Activated CD4-positive, alpha-beta memory T cell treated with anti-CD3 and anti-CD28 coated beads, Interleukin-2, amount 10 ng/mL, durations not matched to agents 7 days and 5 days (primary cell): ENCODE data around the gene MBP. TPM values are rescaled to one million over a fixed set of nuclear protein-coding genes. Genes with fewer than 3 reads are reported as not detected.
"Not testable (repeated sequence)": the region's sequence is repeated elsewhere in the genome, so short reads cannot be mapped to it uniquely, and the experiment has no call there.

Experiments used
- CTCF ChIA-PET: fragments of 350-600 bp; sonication (Branson Sonifier 250); formaldehyde crosslinking; loops from one replicate; lab custom pipeline; 2021; ENCODE audit warnings: antibody characterized with exemption, inconsistent platforms; lab: Charles Lee
- POLR2A ChIA-PET: fragments of 350-600 bp; sonication (Branson Sonifier 250); formaldehyde crosslinking; loops from one replicate; lab custom pipeline; 2021; ENCODE audit warnings: antibody characterized with exemption; lab: Charles Lee
- DNase-seq: peaks from one replicate; pipeline ENCODE4 v3.0.0-alpha.2; 2020
- H3K27ac Mint-ChIP-seq: one replicate; pipeline ENCODE4 v1.8.0; 2021; ENCODE audit warnings: mild to moderate bottlenecking, mixed read lengths
- H3K27me3 Mint-ChIP-seq: one replicate; pipeline ENCODE4 v1.8.0; 2021; ENCODE audit warnings: mixed read lengths
- H3K36me3 Mint-ChIP-seq: one replicate; pipeline ENCODE4 v1.8.0; 2021; ENCODE audit warnings: low read depth, mixed read lengths
- H3K4me1 Mint-ChIP-seq: one replicate; pipeline ENCODE4 v1.8.0; 2021; ENCODE audit warnings: mixed read lengths
- H3K4me3 Mint-ChIP-seq: one replicate; pipeline ENCODE4 v1.8.0; 2021; ENCODE audit warnings: mild to moderate bottlenecking, mixed read lengths
- H3K9me3 Mint-ChIP-seq: one replicate; pipeline ENCODE4 v1.8.0; 2021; ENCODE audit warnings: mixed read lengths
- total RNA-seq, 2 experiments: library from RNA; stranded (reverse); gene quantifications; one replicate each; pipeline ENCODE4 v1.2.3, GENCODE V29; 2021

The MBP gene
- total RNA-seq, 2 experiments from 2014 or later, result 81.4 to 95.3 TPM

DNA sequence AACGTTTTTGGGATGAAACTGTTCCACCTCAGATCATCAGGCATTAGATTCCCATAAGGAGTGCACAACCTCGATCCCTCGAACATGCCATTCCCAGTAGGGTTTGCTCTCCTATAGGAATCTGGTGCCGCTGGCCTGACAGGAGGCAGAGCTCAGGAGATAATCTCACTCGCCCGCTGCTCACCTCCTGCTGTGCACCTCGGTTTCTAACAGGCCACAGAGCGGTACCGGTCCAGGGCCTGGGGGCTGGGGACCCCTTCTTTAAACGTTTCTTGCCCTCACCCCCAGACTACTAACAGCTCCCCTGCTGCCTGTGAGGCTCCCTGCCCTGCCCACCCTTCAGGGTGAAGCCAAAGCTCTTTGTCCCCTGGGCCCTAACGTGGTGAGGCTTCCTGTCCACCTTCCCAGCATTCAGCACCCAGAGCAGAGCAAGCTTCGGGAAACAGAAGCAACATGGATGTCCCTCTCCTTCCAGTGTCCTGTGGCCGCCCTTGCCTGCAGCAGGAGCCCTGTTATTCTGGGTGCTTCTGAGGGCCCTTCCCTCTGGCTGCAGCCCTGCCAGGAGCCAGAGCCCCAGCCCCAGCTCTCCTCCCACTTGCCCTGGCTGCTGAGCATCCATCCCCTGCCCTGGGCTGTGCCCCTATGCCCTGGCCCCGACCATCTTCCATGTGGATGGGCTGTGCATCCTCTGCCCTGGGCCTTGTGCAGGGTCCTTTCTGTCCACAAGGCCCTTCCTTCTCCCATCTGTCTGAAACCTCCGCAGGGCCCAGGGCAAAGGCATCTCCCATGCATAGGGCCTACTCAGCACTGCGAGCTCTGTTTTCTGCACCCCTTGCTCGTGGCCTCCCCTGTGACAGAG, 140.1 kb downstream of the MBP start:
- Mint-ChIP-seq H3K27ac (no peak overlapping the region), H3K4me3 (no peak overlapping the region), H3K4me1 (peaks cover 3% of the 10 kb centered on the region), H3K27me3 (peaks cover 11% of the 10 kb centered on the region), H3K9me3 (no peaks in the 10 kb centered on the region), H3K36me3 (no peaks in the 10 kb centered on the region)
- DNase-seq, result no peak
- ChIA-PET POLR2A (interaction anchor here (0.6 kb wide), 1 partner anchor 90 kb away, joined by 4 read pairs; no protein-coding TSS in a partner anchor), CTCF (interaction anchor here (1.4 to 1.8 kb wide), 2 partner anchors 8 to 10 kb away, joined by 3 to 9 read pairs; no protein-coding TSS in a partner anchor)

DNA sequence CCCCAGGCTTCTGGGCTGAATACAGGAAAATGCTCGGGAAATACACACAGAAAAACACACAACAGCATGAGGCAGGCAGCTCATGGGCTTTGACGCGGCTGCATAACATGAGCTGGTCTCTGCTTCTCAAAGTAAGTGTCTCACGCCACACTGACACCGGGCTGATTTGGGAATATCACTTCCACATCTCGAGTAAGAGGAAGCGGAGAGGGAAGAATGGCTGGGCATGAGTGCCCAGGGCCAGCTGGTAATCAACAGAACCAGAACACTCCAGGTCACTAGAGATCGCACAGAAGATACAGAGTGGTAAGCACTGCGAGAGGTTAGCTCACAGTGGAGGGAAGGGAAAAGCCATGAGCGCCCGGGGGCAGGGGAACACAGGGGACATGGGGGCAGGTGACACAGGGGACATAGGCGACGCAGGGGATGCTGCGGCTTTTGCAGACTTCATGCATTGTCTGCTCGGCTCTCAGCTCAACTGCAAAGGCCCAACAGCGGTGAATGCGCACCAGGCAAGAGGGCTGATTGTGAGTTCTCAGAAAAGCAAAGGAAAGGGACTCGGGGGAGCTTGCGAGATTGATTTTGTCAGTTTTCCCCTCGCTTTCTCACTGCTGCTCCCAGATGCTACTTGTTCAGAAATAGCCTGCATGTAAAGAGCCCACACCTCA, 141.4 kb downstream of the MBP start:
- H3K4me3 Mint-ChIP-seq, result no peak overlapping the region
- no peaks in the 10 kb centered on the region for H3K9me3 Mint-ChIP-seq
- no peak for DNase-seq
- ChIA-PET POLR2A (no interaction called here), CTCF (interaction anchor here (1.8 kb wide), 1 partner anchor 9 kb away, joined by 9 read pairs; no protein-coding TSS in a partner anchor)
- H3K27ac Mint-ChIP-seq, result no peak overlapping the region
- no peaks in the 10 kb centered on the region for H3K36me3 Mint-ChIP-seq
- peaks cover 3% of the 10 kb centered on the region for H3K4me1 Mint-ChIP-seq
- H3K27me3 Mint-ChIP-seq, result peaks cover 11% of the 10 kb centered on the region

DNA sequence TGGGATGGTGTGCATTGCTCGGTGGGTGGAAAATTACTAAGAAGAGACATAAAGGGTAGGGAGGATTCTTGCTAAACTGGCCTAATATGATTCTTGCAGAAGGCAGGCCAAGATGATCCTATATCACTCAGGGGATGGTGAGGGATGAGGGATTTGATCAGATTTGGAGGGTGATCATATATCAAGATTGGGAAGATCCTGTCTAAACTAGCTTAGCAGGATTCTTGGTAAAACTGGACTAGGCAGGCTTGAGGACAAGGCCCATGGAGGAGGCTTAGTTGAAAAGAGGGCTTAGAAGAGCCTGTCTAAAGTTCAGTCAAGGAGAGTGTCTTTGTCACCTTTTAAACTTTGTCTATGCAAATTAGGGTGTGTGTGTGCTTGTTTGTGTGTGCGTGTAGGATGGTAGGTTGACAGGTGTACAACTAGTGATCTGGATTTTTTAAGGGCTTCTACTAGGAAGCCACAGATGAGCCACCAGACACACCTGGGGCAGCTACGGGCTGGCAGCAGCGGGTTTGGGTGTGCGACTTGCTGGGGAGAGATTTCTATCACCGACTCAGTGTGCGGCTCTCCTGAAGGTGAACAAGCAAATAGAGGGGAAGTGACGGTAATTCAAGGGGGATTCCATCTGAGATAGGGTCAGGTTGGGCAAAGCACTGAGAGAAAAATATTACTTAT, 142.1 kb downstream of the MBP start:
- H3K9me3 Mint-ChIP-seq, POLR2A ChIA-PET, H3K4me3 Mint-ChIP-seq, H3K4me1 Mint-ChIP-seq, H3K36me3 Mint-ChIP-seq, H3K27ac Mint-ChIP-seq, H3K27me3 Mint-ChIP-seq, DNase-seq: not testable (repeated sequence)
- CTCF ChIA-PET, result interaction anchor here (1.8 kb wide), 1 partner anchor 10 kb away, joined by 9 read pairs; no protein-coding TSS in a partner anchor

DNA sequence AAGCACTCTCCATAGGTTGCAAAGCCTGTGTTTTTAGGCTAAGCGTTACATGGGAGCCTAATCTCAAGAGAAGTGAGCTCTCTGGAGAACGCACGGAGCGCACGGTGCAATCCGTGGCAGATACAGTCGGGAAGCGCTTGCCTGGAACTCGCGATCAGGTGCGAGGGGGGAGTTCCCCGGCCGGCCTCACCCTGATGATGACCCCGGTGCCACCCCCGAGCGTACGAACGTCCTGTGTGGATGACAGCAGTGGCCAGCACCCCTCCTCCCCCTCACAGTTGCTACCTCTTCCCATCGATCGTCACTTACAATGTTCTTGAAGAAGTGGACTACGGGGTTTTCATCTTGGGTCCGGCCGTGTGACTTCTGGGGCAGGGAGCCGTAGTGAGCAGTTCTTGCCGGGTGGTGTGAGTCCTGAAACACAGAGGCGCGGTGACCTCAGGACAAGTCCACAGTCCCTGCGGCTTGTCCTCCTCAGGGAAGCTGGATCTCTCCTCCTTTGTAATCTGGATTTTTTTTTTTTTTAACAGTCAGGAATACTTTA, 142.9 kb downstream of the MBP start:
- Mint-ChIP-seq H3K4me1 (peaks cover 3% of the 10 kb centered on the region), H3K4me3 (no peak overlapping the region), H3K9me3 (no peaks in the 10 kb centered on the region), H3K36me3 (no peaks in the 10 kb centered on the region), H3K27me3 (peaks cover 1% of the 10 kb centered on the region), H3K27ac (no peak overlapping the region)
- ChIA-PET POLR2A (no interaction called here), CTCF (interaction anchor here (1.1 kb wide), 1 partner anchor 27 kb away, joined by 3 read pairs; no protein-coding TSS in a partner anchor)
- no peak for DNase-seq

DNA sequence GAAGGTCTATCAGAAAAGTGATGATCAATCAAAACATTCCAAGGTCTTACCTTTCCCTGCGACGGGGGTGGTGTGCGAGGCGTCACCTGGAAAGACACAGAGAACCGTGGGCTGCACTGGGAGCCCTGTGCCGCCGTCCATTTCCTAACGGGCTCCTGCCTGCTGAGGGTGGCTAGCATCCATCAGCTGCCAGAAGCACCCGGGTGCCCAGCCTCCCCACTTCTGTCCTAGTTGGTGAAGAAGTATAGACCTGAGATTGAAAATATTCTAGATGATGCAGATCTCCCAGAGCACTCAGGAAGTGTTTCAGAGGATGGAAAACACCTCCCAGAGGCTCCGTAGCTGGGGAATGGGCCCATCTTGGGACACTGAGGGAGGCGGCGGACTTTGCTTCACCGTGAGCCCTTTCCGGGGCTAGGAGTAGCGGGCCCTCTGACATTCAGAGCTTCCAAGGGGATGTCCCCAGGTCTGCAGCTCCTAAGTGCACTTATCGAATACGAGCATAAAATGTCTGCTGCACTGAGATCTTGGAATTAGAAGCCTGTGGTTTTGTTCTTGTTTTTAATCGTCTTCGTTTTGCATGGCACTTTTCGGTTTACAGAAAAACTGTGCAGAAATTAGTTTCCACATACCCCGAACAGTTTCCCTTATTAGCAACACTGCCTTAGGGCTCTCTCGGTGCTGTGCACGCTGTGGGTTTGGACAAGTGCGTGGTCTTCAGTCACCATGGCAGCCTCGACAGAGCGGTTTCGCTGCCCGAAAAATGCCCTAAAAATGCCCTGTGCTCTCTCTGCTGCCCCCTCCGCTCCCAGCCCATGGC, 143.5 kb downstream of the MBP start:
- H3K9me3 Mint-ChIP-seq, result no peaks in the 10 kb centered on the region
- CTCF ChIA-PET, result interaction anchor here (0.8 to 1.1 kb wide), 2 partner anchors 11 to 26 kb away, joined by 3 read pairs; no protein-coding TSS in a partner anchor
- H3K27ac Mint-ChIP-seq, result no peak overlapping the region
- no peak for DNase-seq
- peaks cover 1% of the 10 kb centered on the region for H3K27me3 Mint-ChIP-seq
- H3K4me3 Mint-ChIP-seq, result no peak overlapping the region
- H3K36me3 Mint-ChIP-seq, result no peaks in the 10 kb centered on the region
- peaks cover 3% of the 10 kb centered on the region for H3K4me1 Mint-ChIP-seq
- POLR2A ChIA-PET, result no interaction called here

DNA sequence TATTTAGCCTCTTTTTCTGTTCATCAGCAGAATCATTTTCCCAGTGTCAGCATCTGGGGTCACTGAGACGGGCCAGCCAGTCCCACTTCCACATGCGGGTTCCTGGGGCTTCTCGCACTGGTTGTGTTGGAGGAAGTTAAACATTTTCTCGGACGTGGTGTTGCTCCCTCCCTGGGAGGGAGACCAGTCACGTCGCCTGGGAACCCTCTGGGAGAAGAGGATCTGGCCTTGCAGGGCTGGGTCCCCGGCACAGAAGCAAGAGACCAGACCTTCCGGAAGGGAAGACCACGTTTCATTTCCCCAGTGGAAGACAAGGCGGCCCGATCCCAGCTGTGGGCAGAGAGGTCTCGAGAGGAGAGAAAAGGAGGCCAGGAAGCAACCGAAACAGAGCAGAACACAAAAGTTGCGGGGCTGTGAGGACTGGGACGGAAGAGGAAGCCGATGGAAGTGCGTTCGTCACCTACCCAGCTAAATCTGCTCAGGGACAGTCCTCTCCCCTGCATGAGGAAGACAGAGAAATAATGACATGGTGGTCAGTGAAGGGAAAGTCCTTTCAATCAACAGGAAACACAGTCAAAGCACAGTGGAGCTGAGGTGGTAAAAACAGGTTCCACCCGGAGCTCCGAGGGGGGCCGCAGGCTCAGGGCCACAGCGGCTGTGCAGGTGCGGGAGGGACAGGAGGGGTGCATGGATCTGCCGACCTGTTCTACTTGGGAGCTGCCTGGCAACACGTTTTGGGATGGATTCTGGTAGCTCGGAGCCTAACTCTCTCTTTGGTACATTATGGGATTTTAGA, 144.4 kb downstream of the MBP start:
- ChIA-PET CTCF (interaction anchor here (0.8 kb wide), 1 partner anchor 11 kb away, joined by 3 read pairs; no protein-coding TSS in a partner anchor), POLR2A (no interaction called here)
- no peaks in the 10 kb centered on the region for H3K9me3 Mint-ChIP-seq
- H3K4me1 Mint-ChIP-seq, result peaks cover 6% of the 10 kb centered on the region
- no peak for DNase-seq
- H3K27me3 Mint-ChIP-seq, result no peaks in the 10 kb centered on the region
- H3K4me3 Mint-ChIP-seq, result no peak overlapping the region
- H3K36me3 Mint-ChIP-seq, result no peaks in the 10 kb centered on the region
- H3K27ac Mint-ChIP-seq, result no peak overlapping the region

DNA sequence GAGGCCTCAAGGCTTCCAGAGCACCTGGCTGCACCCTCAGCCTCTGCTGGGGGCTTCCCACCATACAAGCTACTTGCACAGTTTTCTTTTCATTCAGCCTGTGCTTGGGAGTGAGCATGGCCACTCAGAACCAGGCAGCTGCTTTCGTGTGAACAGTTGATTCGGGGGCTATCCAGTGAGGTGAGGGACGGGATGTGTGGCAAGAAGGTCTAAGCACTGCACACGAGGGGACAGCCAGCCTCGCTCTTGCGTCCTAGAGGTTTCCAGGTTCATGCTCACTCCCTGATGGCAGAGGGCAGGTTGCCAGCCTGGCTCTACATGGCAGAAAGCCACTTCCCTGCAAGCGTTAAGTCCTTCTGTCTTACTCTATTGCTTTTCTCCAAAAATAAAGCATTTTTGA, 146.2 kb downstream of the MBP start:
- no peak overlapping the region for H3K4me3 Mint-ChIP-seq
- peak; percentile 6 for DNase-seq
- H3K36me3 Mint-ChIP-seq, result no peaks in the 10 kb centered on the region
- ChIA-PET CTCF (interaction anchor here (1.0 to 2.5 kb wide), 3 partner anchors 8 to 183 kb away, joined by 3 to 7 read pairs (median 4); no protein-coding TSS in a partner anchor), POLR2A (interaction anchor here (0.9 to 1.7 kb wide), 2 partner anchors 10 to 65 kb away, joined by 3 to 4 read pairs; no protein-coding TSS in a partner anchor)
- no peaks in the 10 kb centered on the region for H3K27me3 Mint-ChIP-seq
- H3K9me3 Mint-ChIP-seq, result no peaks in the 10 kb centered on the region
- H3K27ac Mint-ChIP-seq, result no peak overlapping the region
- H3K4me1 Mint-ChIP-seq, result peaks cover 10% of the 10 kb centered on the region

DNA sequence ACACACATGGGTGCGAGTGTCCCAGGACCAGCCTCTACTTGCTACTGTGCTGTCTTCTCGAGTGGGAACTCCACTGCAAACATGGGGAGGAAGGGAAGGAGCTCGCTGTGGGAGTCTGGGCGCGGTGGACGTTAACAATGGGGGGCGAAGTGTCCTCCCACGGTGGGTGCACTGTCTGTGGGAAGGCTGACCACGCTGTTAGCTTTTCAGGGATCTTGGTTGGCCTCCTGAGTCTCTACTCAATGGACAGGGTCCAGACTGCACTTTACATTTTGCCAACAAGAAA, 146.7 kb downstream of the MBP start:
- Mint-ChIP-seq H3K4me3 (no peak overlapping the region), H3K27ac (no peak overlapping the region), H3K36me3 (no peaks in the 10 kb centered on the region), H3K27me3 (no peaks in the 10 kb centered on the region), H3K9me3 (no peaks in the 10 kb centered on the region), H3K4me1 (peaks cover 10% of the 10 kb centered on the region)
- DNase-seq, result peak; percentile 12
- POLR2A ChIA-PET, result interaction anchor here (0.9 to 1.7 kb wide), 3 partner anchors 10 to 92 kb away, joined by 3 to 4 read pairs (median 3); no protein-coding TSS in a partner anchor
- CTCF ChIA-PET, result interaction anchor here (1.0 to 4.0 kb wide), 5 partner anchors 9 to 183 kb away, joined by 3 to 33 read pairs (median 4); no protein-coding TSS in a partner anchor

DNA sequence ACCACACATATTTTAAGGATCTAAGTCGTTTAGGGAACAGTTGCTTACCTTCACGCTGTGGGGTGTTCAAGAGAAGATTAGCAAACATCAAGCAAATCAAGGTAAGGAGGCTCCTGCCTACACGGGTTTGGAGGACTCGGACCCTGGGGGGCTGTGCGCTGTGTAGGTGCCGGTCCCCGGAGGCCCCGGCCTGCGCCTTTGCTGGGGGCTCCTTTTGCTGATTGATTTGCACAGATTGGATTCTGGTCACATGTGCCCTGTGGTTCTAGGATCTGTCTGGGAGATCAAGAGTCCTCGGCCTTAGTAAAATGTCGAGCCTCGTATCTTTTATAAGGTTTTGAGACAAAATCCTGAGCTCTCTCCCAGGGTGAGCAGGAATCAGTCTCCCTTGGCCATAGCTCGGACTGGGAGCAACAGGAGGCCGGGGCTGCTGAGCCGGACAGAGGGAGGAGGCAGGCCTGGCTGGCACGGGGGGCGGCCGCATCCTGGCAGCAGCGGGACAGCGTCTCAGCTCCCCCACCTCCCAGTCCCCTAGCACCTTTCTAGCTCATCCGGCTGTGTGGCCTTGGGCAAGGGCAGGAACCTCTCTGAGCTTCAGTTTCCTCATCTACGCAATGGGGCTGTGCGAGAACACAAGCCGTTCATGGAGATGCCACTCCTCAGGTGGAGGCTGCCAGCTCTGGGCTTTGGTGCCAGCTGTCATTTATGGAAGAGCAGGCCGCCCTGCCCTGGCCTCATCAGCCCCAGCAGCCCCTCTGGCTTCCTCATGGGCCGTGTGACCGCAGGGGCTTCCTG, 147.2 kb downstream of the MBP start:
- Mint-ChIP-seq H3K27me3 (no peaks in the 10 kb centered on the region), H3K36me3 (no peaks in the 10 kb centered on the region), H3K27ac (no peak overlapping the region), H3K4me3 (no peak overlapping the region), H3K4me1 (peaks cover 10% of the 10 kb centered on the region), H3K9me3 (no peaks in the 10 kb centered on the region)
- POLR2A ChIA-PET, result interaction anchor here (0.9 to 1.7 kb wide), 3 partner anchors 11 to 92 kb away, joined by 3 to 4 read pairs (median 3); no protein-coding TSS in a partner anchor
- CTCF ChIA-PET, result interaction anchor here (1.0 to 4.0 kb wide), 8 partner anchors 9 to 183 kb away, joined by 3 to 33 read pairs (median 8); no protein-coding TSS in a partner anchor
- DNase-seq, result peak; percentile 4

DNA sequence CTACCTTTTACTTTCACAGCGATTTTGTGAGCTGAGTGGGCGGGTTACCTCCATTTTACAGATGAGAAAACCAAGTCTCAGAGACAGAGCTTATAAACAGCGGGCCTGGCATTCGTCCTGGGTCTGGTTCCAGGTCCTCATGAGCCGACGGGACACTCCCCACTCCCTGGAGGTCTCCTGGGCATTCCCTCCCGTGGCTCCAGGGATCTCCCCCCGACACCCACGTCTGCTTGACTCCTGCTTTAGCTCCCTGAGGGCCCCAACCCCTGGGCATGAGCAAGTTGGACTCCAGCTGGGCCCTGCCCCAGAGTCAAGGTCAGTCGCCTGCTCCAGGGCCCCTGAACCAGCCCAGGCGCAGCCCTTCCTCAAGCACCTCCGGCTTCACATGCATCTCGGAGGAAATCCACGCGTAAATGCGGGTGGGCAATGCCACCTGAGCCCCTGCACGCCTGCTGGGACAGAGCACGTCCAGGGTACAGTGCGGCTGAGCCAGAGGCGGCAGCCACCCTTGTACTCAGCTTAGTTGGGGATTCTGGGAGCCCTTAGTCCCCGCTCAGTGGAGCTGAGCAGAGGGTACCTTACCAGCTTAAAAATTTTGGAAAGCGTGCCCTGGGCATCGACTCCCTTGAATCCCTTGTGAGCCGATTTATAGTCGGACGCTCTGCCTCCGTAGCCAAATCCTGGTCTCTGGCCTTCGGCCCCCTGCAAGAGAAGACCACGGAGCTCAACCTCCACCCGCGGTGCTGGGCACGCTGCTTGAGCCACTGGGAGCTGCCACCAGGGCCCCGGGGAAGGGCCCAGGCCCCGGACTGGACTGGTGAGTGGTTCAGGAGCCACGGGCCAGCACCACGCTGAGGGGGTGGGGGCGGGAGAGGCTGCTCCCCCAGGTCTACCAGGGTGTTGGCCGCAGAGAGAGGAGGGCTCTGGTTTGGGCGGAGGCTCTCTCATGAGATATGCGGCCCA, 148.1 kb downstream of the MBP start:
- Mint-ChIP-seq H3K27me3 (no peaks in the 10 kb centered on the region), H3K9me3 (no peaks in the 10 kb centered on the region), H3K4me1 (peaks cover 8% of the 10 kb centered on the region), H3K27ac (no peak overlapping the region), H3K4me3 (no peak overlapping the region), H3K36me3 (no peaks in the 10 kb centered on the region)
- peak; percentile 13 for DNase-seq
- CTCF ChIA-PET, result interaction anchor here (0.8 to 4.0 kb wide), 9 partner anchors 9 to 227 kb away, joined by 3 to 33 read pairs (median 8); no protein-coding TSS in a partner anchor
- POLR2A ChIA-PET, result interaction anchor here (1.1 kb wide), 1 partner anchor 91 kb away, joined by 3 read pairs; no protein-coding TSS in a partner anchor
